Central memory CD8-positive, alpha-beta T cell (primary cell): ENCODE data around the gene STUB1.
A peak's percentile ranks its signal among the peaks of the same experiment; 100 is the strongest.
"Not testable (repeated sequence)": the region's sequence is repeated elsewhere in the genome, so short reads cannot be mapped to it uniquely, and the experiment has no call there.

ENCODE experiments used
- ATAC-seq: fragments of 150-1000 bp; cut with Tn5 transposase; replicated peaks from 2 replicates; pipeline ENCODE4 v1.10.0; 2022; ENCODE audit warnings: mild to moderate bottlenecking, moderate FRiP score, moderate number of reproducible peaks; ENCODE audit not compliant: poor library complexity, severe bottlenecking; ENCODE audit errors: extremely low read depth
- DNase-seq, 2 donors: peaks; one replicate each; pipeline ENCODE4 v3.0.0; 2021; ENCODE audit warnings: low spot score in 2 of 2
- H3K27ac Mint-ChIP-seq: one replicate; pipeline ENCODE4 v1.8.0; 2022; ENCODE audit warnings: low read depth, mild to moderate bottlenecking, moderate library complexity, mixed read lengths
- H3K27me3 Mint-ChIP-seq: one replicate; pipeline ENCODE4 v1.8.0; 2022; ENCODE audit warnings: mixed read lengths
- H3K36me3 Mint-ChIP-seq: one replicate; pipeline ENCODE4 v1.8.0; 2022; ENCODE audit warnings: mild to moderate bottlenecking, moderate library complexity, mixed read lengths; ENCODE audit not compliant: insufficient read depth
- H3K4me1 Mint-ChIP-seq: one replicate; pipeline ENCODE4 v1.8.0; 2022; ENCODE audit warnings: mixed read lengths
- H3K4me3 Mint-ChIP-seq: one replicate; pipeline ENCODE4 v1.8.0; 2022; ENCODE audit warnings: mild to moderate bottlenecking, moderate library complexity, mixed read lengths
- H3K9me3 Mint-ChIP-seq: one replicate; pipeline ENCODE4 v1.8.0; 2022; ENCODE audit warnings: mixed read lengths

STUB1 gene

GRCh38 chr16:691242-691641, 11.0 kb downstream of the STUB1 start:
- H3K9me3 Mint-ChIP-seq, DNase-seq, ATAC-seq: not testable (repeated sequence)
- Mint-ChIP-seq H3K27me3 (peaks cover 10% of the 10 kb centered on the region), H3K27ac (peak overlapping the region; percentile 93), H3K36me3 (peaks cover 12% of the 10 kb centered on the region), H3K4me3 (peak overlapping the region; percentile 87), H3K4me1 (peaks cover 19% of the 10 kb centered on the region)

GRCh38 chr16:692356-693108, 12.3 kb downstream of the STUB1 start:
- no peak for DNase-seq
- Mint-ChIP-seq H3K27me3 (peaks cover 10% of the 10 kb centered on the region), H3K9me3 (peaks cover 5% of the 10 kb centered on the region), H3K36me3 (peaks cover 12% of the 10 kb centered on the region), H3K27ac (no peak overlapping the region), H3K4me1 (peaks cover 20% of the 10 kb centered on the region), H3K4me3 (peak overlapping the region; percentile 22)
- ATAC-seq = no peak

- DNase-seq = no peak
- H3K27ac Mint-ChIP-seq = no peak overlapping the region
- peak overlapping the region; percentile 22 for H3K4me3 Mint-ChIP-seq
- no peak for ATAC-seq
- peaks cover 20% of the 10 kb centered on the region for H3K4me1 Mint-ChIP-seq
- H3K9me3 Mint-ChIP-seq = peaks cover 5% of the 10 kb centered on the region
- H3K36me3 Mint-ChIP-seq = peaks cover 12% of the 10 kb centered on the region
- H3K27me3 Mint-ChIP-seq = peaks cover 10% of the 10 kb centered on the region
These were observed 13.2 kb downstream of the STUB1 start for GRCh38 chr16:693364-693763.

GRCh38 chr16:693766-694165, 13.6 kb downstream of the STUB1 start:
- H3K4me3 Mint-ChIP-seq = peak overlapping the region; percentile 70
- ATAC-seq = no peak
- peaks cover 12% of the 10 kb centered on the region for H3K36me3 Mint-ChIP-seq
- H3K27me3 Mint-ChIP-seq = peaks cover 10% of the 10 kb centered on the region
- peaks cover 20% of the 10 kb centered on the region for H3K4me1 Mint-ChIP-seq
- H3K27ac Mint-ChIP-seq = no peak overlapping the region
- H3K9me3 Mint-ChIP-seq = peaks cover 5% of the 10 kb centered on the region
- DNase-seq = no peak

- no peak for DNase-seq
- no peak for ATAC-seq
- Mint-ChIP-seq H3K9me3 (peaks cover 5% of the 10 kb centered on the region), H3K27me3 (peaks cover 10% of the 10 kb centered on the region), H3K4me3 (peak overlapping the region; percentile 70), H3K27ac (no peak overlapping the region), H3K4me1 (peaks cover 20% of the 10 kb centered on the region), H3K36me3 (peaks cover 12% of the 10 kb centered on the region)
These were observed 14.1 kb downstream of the STUB1 start for GRCh38 chr16:694187-694862.

GRCh38 chr16:694863-695354, 14.7 kb downstream of the STUB1 start:
- Mint-ChIP-seq H3K9me3 (peaks cover 5% of the 10 kb centered on the region), H3K27me3 (peaks cover 10% of the 10 kb centered on the region), H3K4me1 (peaks cover 20% of the 10 kb centered on the region), H3K36me3 (peaks cover 12% of the 10 kb centered on the region), H3K4me3 (peak overlapping the region; percentile 70), H3K27ac (no peak overlapping the region)
- DNase-seq (no peak), ATAC-seq (no peak)

GRCh38 chr16:695355-696089, 15.3 kb downstream of the STUB1 start:
- peaks cover 10% of the 10 kb centered on the region for H3K36me3 Mint-ChIP-seq
- H3K27ac Mint-ChIP-seq = no peak overlapping the region
- ATAC-seq = peak; percentile 60
- peak overlapping the region; percentile 70 for H3K4me3 Mint-ChIP-seq
- peaks cover 10% of the 10 kb centered on the region for H3K27me3 Mint-ChIP-seq
- peaks cover 5% of the 10 kb centered on the region for H3K9me3 Mint-ChIP-seq
- DNase-seq = peak in 1 of 2 donors; percentile 34
- H3K4me1 Mint-ChIP-seq = peaks cover 20% of the 10 kb centered on the region

- ATAC-seq = no peak
- Mint-ChIP-seq H3K4me1 (peaks cover 9% of the 10 kb centered on the region), H3K36me3 (peaks cover 7% of the 10 kb centered on the region), H3K9me3 (no peaks in the 10 kb centered on the region), H3K27ac (no peak overlapping the region), H3K4me3 (no peak overlapping the region), H3K27me3 (peaks cover 16% of the 10 kb centered on the region)
- no peak for DNase-seq
These were observed 18.9 kb downstream of the STUB1 start for GRCh38 chr16:698911-699671.

GRCh38 chr16:700684-701584, 20.7 kb downstream of the STUB1 start:
- Mint-ChIP-seq H3K4me3 (no peak overlapping the region), H3K27ac (no peak overlapping the region), H3K27me3 (peaks cover 16% of the 10 kb centered on the region), H3K4me1 (peaks cover 4% of the 10 kb centered on the region), H3K9me3 (no peaks in the 10 kb centered on the region), H3K36me3 (peaks cover 4% of the 10 kb centered on the region)
- no peak for ATAC-seq
- no peak for DNase-seq

- Mint-ChIP-seq H3K9me3 (no peaks in the 10 kb centered on the region), H3K4me1 (no peaks in the 10 kb centered on the region), H3K4me3 (no peak overlapping the region), H3K36me3 (peaks cover 4% of the 10 kb centered on the region), H3K27ac (no peak overlapping the region), H3K27me3 (peaks cover 25% of the 10 kb centered on the region)
- ATAC-seq (no peak), DNase-seq (no peak)
These were observed 22.1 kb downstream of the STUB1 start for GRCh38 chr16:702341-702740.

- ATAC-seq = no peak
- Mint-ChIP-seq H3K27ac (no peak overlapping the region), H3K36me3 (peaks cover 4% of the 10 kb centered on the region), H3K4me3 (no peak overlapping the region), H3K9me3 (no peaks in the 10 kb centered on the region), H3K27me3 (peaks cover 36% of the 10 kb centered on the region), H3K4me1 (no peaks in the 10 kb centered on the region)
- DNase-seq = no peak
These were observed 23.2 kb downstream of the STUB1 start for GRCh38 chr16:703406-703805.
